Measurements from ENCODE around the gene TNFAIP2.
A peak's percentile ranks its signal among the peaks of the same experiment; 100 is the strongest.

TNFAIP2 gene

GRCh38 chr14:103123634-103124500, 606 bp downstream of the TNFAIP2 start:
- DNase-seq (ENCODE audit: low read depth, low spot score): no peak
- in situ Hi-C loops (cut with HindIII; ENCODE audit: low sequenced_read_pairs): no loop called here
- TF ChIP-seq CTCF (IDR thresholded peaks at IDR 0.05; ENCODE audit: low read depth, low read length): peak; percentile 42
- H3K4me3 ChIP-seq (ENCODE audit: low read depth, low read length): peak overlapping the region; percentile 24

GRCh38 chr14:103124501-103125001, 1.3 kb downstream of the TNFAIP2 start:
- in situ Hi-C loops (cut with HindIII; ENCODE audit: low sequenced_read_pairs): no loop called here
- TF ChIP-seq CTCF (IDR thresholded peaks at IDR 0.05; ENCODE audit: low read depth, low read length): no peak
- H3K4me3 ChIP-seq (ENCODE audit: low read depth, low read length): no peak overlapping the region
- no peak for DNase-seq (ENCODE audit: low read depth, low spot score)

GRCh38 chr14:103125098-103126070, 2.1 kb downstream of the TNFAIP2 start:
- TF ChIP-seq CTCF (IDR thresholded peaks at IDR 0.05; ENCODE audit: low read depth, low read length): no peak
- no peak for DNase-seq (ENCODE audit: low read depth, low spot score)
- in situ Hi-C loops (cut with HindIII; ENCODE audit: low sequenced_read_pairs): no loop called here
- H3K4me3 ChIP-seq (ENCODE audit: low read depth, low read length): no peak overlapping the region

GRCh38 chr14:103126088-103126872, 3.0 kb downstream of the TNFAIP2 start:
- in situ Hi-C loops (cut with HindIII; ENCODE audit: low sequenced_read_pairs): no loop called here
- H3K4me3 ChIP-seq (ENCODE audit: low read depth, low read length): no peak overlapping the region
- DNase-seq (ENCODE audit: low read depth, low spot score): no peak
- no peak for TF ChIP-seq CTCF (IDR thresholded peaks at IDR 0.05; ENCODE audit: low read depth, low read length)

GRCh38 chr14:103126873-103127304, 3.6 kb downstream of the TNFAIP2 start:
- TF ChIP-seq CTCF (IDR thresholded peaks at IDR 0.05; ENCODE audit: low read depth, low read length): no peak
- no peak for DNase-seq (ENCODE audit: low read depth, low spot score)

GRCh38 chr14:103127356-103127755, 4.1 kb downstream of the TNFAIP2 start:
- no peak overlapping the region for H3K4me3 ChIP-seq (ENCODE audit: low read depth, low read length)

More at GRCh38 chr14:103126873-103127304, 3.6 kb downstream of the TNFAIP2 start:
- in situ Hi-C loops (cut with HindIII; ENCODE audit: low sequenced_read_pairs): no loop called here
- H3K4me3 ChIP-seq (ENCODE audit: low read depth, low read length): no peak overlapping the region

More at GRCh38 chr14:103127356-103127755, 4.1 kb downstream of the TNFAIP2 start:
- no peak for DNase-seq (ENCODE audit: low read depth, low spot score)
- TF ChIP-seq CTCF (IDR thresholded peaks at IDR 0.05; ENCODE audit: low read depth, low read length): no peak
- in situ Hi-C loops (cut with HindIII; ENCODE audit: low sequenced_read_pairs): no loop called here
